Activated T-cell treated with anti-CD3 and anti-CD28 coated beads for 1 hour (primary cell): Measurements from ENCODE around the gene UMPS.
"Not testable (repeated sequence)": the region's sequence is repeated elsewhere in the genome, so short reads cannot be mapped to it uniquely, and the experiment has no call there.

Source experiments
- DNase-seq: peaks from one replicate; pipeline ENCODE4 v3.0.0-alpha.2; 2020; ENCODE audit warnings: low read depth

Gene UMPS

DNA sequence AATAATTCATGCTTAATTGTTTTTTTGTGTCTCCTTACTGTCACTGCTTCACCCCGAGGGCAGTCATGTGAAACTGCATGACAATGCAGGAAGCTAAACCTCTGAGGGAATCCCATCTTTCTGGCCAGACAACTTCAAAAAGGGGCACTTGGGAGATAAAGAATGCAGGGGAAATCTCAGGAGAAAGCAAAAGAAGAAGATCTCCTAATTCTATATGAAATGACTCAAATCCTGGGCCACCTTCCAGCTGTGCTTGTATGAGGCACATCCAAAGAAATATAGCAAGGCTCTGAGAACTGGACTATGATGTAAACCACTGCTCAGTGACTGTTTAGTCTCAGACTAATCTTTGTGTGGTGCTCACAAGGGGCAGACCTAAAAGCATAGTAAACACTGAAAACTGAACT is 22.6 kb upstream of the UMPS start:
- no peak for DNase-seq

DNA sequence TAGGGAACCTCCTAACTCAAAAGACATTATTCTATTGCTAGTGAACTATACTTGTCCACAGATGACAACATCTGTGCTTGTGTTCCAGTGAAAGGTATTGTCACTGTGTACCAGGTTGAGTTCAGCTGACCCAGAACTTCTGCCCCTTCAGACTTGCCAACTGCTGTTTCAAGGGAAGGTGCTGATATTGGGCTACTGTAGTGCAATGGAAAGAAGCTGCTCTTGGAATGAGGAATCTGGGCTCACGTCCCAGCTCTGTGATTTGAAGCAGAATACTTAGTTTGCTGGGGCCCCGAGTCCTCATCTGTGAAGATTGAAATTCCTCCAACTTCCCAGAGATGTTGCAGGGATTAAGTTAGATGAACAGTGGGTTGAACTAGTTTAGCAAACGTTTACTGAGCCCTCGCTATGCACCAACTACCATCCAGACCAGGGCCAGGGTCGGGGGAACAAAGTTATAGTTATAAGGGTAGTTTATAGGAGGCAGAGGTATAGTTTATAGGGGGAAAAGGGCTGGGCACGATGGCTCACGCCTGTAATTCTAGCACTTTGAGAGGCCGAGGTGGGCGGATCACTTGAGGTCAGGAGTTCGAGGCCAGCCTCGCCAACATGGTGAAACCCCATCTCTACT is 15.9 kb upstream of the UMPS start:
- DNase-seq, result no peak

DNA sequence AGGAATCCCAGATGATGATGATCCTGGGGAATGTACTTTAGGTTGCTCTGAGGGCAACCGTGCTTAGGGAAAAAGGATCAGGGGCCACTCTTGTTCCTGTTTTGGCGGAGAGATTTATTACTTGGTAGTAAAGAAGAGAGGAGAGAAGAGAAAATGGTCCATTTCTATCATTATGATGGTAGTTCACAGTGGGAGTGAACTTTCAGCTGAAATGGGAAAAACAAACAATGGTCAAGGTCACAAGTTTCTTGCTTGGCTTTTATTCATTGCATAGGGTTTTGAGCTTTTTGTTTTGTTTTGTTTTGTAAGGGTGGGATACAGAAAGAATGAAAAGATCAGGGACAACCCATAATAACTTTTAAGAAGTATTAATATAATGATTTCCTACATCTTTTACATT is 7.7 kb upstream of the UMPS start:
- no peak for DNase-seq

DNA sequence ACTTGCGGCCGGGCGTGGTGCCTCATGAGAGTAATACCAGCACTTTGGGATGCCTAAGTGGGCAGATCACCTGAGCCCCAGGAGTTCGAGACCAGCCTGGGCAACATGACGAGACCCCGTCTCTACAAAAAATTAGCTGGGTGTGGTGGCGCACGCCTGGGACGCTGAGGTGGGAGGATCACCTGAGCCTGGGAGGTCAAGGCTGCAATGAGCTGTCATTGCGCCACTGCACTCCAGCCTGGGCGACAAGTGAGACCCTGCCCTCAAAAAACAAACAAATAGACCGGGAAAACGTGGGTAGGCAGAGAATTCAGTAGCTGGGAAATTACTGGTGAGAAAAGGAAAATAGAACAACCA is 667 bp downstream of the UMPS start:
- DNase-seq, result no peak

DNA sequence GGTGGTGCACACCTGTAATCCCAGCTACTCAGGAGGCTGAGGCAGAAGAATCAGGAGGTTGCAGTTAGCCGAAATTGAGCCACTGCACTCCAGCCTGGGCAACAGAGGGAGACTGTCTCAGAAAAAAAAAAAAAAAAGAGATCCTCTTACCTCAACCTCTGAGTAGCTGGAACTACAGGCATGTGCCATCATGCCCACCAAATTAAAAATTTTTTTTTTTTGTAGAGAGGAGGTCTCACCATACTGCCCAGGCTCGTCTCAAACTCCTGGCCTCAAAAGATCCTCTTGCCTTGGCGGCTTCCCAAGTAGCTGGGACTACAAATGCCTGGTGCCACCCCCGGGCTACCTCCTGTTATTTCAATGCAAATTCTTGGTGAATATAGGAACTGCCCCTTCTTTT is 1.5 kb downstream of the UMPS start:
- no peak for DNase-seq

DNA sequence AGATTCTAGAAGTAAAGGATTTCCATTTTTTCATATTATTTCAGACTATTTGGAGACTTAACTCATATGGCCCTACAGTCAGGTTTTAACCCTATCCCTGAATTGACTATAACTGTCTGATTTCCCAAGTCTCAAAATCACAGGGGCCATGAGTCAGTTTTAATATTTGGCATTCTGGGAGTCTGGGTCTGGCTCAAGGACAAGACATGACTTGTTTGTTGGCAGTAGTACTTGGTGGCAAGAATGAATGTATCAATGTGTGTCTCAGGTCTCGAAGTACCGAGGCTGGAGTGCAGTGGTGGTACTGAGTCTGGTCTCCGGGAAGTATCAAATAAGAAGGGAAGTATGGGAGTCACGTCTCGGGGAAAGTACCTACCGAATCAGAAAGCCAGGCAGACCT is 10.8 kb downstream of the UMPS start:
- DNase-seq, result no peak

DNA sequence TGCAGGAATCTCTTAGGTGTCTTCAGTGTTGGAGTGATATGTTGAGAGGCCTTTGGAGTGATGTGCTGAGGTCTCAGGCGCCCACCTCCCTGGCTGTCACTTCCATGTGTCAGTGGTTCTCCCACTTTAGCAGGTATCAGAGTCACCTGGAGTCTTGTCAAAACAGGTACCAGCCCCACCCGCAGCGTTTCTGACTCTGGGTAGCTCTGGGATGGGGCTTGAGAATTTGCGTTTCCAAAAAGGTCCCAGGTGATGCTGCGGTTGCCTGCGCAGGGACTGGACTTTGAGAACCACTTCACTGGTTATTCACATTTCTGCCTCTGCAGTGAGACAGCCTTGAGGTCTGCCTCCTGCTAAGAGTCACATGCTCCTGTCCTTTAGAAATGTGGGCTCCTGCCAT is 15.5 kb downstream of the UMPS start:
- DNase-seq, result no peak

DNA sequence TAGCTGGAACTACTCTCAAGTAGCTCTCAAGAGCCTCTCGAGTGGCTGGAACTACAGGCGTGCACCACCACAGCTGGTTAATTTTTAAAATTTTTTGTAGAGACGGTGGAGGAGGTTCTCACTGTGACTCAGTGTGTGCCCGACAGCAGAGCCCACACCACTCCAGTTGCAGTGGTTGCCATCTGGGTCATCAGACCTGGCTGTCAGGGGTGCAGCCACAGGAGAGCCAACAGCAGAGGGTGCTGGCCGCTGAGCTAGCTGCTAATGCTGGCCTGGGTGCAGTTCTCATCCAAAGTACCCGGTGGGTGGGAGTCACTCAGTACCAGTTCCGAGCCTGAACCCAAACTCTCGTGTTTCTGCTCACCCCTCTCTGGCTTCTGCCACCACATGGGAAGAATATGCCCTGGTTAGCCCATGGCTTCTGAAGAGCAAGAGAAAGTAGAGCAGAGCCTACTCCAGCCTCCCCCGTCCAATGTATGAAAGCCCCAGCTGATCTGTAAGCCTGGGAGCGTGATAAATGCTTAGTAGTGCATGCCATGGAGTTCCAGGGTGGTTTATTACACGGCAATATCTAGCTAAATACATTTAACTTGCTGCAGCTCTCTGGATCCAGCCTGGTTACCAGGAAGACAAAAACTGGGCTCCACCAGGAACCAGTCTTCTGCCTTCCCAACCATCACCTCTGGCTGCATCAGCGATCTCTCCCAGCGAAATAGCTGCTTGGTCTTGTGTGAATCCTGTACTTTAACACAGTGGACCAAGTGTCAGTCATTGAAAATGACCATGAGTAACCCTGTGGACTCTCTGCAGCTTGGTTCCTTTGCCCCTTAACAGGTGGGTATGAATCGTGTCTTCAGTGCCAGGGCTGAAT is 17.1 kb downstream of the UMPS start:
- no peak for DNase-seq

DNA sequence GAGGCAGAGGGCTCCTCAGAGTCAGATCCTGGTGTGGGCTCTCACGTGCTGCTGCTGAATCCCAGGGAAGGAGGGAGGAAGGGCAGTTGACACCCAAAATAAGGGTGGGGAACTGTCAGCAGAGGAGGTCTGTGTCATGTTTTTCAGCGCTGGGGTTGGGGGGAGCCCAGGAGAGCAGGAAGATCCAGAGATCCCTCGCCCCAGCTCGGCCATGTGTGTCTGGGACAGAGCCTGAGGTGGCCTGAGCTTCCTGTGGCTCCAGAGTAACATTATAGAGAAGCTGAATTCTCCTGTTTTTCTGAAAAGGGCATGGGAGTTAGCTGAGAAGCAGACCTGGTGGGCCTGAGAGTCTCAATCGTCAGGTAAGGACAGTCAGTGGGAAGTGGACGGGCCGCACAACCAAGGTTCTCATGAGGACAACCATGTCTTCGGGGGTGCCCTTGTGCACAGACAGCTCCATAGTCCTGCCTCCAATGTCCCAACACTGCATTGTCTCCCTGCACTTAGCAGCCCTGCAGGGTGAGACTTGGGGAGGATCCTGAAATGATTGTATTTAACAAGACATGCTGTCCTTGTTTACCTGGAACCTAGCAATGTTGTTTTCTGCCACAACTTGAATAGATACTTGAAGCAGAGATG is 18.4 kb downstream of the UMPS start:
- DNase-seq, result no peak

DNA sequence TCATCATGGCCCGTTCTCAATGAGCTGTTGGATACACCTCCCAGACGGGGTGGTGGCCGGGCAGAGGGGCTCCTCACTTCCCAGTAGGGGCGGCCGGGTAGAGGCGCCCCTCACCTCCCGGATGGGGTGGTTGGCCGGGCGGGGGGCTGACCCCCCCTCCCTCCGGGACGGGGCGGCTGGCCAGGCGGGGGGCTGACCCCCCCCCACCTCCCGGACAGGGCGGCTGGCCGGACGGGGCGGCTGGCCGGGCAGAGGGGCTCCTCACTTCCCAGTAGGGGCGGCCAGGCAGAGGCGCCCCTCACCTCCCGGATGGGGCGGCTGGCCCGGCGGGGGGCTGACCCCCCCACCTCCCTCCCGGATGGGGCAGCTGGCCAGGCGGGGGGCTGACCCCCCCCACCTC is 19.6 kb downstream of the UMPS start:
- not testable (repeated sequence) for DNase-seq

DNA sequence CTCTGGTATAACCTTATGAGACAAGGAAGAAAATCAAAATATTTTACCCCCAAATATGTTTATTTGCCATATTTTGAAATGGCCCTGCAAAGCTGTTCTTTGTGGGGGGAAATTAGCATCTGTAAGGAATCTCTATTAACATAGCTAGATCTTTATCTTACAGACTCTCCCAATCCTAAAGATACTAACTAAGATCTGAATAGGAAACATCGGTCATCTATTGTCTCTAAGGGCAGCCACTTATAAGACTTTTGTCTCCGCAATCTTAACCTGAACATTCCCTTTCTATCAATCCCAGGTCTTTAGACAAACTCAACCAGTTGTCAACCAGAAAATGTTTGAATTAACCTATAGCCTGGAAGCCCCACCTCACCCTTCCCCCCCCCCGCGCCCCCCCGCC is 21.2 kb downstream of the UMPS start:
- no peak for DNase-seq

DNA sequence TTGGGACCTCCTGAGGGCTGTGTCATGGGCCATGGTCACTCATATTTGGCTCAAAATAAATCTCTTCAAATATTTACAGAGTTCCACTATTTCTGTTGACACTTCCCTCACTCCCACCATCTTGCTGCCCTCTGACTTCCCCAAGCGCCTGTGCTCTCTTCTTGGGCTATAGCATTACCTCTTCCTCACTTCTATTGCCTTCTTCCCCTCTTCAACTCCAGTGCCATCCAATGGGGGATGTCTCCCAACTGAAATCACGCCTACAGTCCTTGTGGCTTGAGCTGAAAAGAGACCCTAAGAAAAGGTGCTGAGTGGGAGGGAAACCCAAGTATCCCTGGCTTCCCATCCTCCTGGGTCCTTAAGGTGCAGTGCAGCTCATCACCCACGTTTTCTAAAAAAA is 21.8 kb downstream of the UMPS start:
- no peak for DNase-seq

DNA sequence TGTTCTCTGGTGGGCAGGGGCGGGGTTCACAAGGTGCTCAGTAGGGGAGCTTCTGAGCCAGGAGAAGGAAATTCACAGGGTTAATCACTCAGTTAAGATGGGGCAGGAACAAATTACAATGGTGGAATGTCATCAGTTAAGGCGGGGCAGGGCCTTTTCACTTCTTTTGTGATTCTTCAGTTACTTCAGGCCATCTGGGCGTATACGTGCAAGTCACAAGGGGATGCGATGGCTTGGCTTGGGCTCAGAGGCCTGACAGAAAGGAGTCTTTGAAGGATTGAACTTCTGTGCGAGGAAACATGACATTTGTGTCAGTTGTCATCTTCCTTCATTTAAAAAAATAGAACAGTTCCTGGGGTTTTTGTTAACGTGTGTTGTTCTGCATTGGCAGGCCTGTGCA is 27.7 kb downstream of the UMPS start:
- DNase-seq, result not testable (repeated sequence)

DNA sequence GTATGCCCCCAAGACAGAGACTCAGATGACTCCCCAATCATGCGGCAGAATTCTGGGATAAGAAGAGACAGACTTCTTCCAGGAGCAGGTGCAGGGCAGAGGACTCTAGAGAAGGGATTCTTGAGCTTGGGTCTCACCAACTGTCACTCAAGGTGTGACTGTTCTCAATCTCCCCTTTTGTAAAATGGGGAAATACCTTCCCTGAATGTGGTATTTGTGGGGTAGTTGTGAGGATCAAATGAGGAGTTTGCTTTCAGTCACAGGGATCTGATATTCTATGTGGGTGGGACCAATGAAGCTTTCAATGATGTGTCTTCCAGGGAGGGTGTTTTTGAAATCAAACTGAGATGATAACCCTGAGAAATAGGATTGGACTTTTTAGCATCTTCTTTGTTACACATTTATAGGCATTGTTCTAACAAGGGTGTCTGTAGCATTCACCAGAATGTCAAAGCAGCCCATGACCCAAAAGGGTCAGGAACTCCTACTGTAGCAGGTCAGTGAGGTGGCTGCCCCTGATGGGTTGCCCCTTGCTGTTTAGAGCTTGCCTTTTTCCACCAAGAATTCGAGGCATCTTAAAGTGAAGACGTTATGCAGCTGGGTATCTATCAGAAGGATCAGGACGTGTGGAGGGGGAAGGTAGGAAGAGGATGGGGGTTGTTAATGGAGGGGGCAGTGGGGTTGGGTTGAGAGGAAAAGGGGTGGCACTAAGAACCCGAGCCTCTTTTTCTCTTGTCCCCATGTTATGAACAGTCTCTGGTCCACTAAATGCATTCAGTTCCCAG is 28.8 kb downstream of the UMPS start:
- DNase-seq, result no peak

DNA sequence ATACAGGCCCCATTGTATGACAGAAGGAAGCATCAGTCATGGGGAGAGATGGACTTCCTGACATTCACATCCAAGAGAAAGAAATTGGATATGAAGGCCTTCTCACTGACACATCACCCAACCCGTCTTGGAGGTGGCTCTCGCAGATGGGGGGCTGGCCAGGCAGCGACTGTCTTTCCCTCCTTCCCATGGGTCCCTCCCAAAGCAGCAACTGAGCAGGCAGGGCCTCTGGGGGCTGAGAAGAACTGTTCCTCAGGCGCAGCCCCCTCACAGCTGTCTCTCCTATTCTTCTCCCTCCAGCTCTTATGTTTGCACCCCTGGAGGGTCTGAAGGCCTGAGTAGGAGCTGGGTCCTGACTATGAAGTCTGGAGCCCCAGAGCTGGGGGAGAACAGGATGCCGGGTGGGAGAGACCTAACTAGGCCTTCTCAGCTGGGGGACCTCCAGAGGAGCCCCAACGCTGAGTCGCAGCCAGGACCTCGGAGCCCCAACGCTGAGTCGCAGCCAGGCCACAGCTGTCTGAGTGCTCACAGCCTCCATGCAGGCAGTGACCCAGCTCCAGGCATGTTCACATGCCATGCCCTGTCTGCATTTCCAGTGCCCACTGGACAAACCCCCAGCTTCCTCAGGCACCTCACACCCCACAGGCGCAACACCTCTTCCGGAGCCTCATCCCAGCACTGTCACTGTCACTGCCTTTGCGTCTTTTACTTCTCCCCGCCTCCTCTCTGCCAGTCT is 29.6 kb downstream of the UMPS start:
- DNase-seq, result no peak

DNA sequence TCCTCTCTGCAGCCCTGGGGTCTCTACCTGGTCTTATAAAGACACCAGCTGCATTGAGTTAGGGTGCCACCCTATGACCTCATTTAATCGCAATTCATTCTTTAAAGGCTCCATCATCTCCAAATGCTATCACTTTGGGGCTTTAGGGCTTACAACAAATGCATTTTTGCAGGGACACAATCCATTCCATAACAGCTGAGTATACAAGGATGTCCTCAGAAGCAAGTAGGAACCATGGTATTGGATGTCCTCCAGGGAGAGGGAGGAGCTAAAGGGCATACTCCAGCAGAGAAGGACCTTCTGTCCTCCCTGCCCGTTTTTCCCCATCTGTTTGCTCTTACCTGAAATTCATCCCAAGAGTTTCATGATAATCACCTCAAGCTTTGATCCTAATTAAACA is 30.3 kb downstream of the UMPS start:
- DNase-seq, result no peak

DNA sequence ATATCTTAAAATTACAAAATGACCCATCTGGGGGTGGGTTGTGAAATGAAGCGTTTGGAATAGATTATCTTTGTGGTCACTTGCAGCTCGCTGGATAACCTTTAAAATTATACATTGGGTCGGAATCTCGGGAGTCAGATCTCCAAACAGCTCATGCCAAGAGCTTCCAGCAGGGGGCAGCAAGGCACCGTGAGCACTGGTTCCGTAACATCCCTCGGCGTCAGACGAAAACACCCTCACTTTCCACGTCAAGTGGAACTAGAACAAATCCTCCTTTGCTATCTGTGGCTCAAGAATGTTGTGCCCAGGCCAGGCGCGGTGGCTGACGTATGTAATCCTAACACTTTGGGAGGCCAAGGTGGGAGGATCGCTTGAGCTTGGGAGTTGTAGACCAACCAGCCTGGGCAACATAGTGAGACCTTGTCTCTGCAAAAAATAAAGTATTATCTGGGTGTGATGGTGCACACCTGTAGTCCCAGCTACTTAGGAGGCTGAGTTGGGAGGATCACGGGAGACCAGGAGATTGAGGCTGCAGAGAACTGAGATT is 31.1 kb downstream of the UMPS start:
- DNase-seq, result peak; percentile 79

DNA sequence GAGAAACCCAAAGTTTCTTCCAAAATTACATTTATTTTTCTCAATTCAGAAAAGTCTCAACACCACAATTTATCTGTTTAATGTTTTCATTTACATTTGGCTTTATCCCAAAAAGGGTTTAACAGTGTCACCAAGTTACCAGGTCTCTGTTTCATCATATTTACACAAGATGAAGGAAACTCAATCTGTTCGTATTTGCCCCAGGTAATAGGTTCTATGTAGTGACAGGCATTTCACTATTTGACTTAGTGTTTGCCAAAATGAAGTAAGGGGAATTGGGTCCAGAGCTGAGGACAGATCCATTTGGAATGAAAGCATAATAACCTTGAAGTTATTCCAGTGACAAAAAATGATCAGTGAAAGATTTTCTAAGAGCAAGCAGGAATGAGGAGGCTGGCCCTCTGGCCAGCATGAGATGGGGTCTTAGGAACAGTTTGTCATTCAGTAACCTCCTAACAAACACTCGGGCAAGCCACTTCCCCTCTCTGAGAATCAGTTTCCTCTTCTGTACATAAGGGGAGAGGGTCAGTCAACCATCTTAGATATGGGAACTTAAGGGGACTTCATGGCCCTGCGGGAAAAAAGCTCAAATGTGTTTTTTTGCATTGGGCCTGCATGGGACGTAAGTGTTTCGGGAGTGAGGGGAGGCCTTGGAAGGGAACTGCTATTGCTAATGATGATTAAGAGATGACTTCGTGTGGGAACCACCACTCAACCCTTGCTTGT is 31.8 kb downstream of the UMPS start:
- DNase-seq, result no peak

DNA sequence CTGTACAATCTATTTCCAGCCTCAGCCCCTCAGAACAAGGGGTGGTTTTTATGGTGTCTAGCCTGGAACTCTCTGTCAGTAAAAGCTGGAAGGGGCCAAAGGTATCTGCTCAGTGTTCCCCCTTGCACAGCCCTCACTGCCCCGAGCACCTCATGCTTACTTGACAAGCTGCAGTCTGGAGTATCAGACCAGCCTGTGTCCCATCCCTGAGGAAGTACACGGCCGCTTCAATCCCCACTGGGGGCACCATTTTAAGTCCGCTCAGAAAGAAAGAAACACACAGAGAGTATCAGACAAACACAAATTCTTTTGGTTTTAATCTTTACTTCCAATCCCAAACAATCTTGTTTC is 32.4 kb downstream of the UMPS start:
- no peak for DNase-seq

DNA sequence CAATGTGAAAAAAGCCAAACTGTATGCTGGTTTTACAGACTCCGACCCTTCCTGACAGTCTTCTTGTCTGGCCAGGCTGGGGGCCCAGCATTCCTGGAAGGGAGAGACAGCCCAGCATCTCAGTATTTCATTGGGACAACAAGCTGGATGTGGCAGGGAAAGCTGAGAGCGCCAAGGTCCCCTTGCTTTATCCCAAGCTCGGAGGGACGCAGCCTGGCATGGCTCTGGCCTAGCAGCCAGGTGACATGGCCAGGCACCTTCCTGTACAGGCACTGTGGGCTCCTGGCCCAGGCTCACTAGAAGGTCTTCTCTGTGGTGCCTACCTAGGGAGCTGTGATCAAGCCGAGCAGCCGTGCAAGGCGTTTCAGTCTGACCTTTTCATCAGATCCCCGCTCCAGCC is 33.0 kb downstream of the UMPS start:
- DNase-seq, result no peak
